Stimulated activated CD8-positive, alpha-beta memory T cell treated with anti-CD3 and anti-CD28 coated beads, Interleukin-7, amount 100 ng/mL, for 48 hours (primary cell): ENCODE measurements around the gene TLL2.

Experiments used
- DNase-seq, 2 donors: peaks; one replicate each; pipeline ENCODE4 v3.0.0-alpha.2; 2020; ENCODE audit warnings: low read depth in 1 of 2; ENCODE audit errors: extremely low read depth in 1 of 2

Gene TLL2

DNA sequence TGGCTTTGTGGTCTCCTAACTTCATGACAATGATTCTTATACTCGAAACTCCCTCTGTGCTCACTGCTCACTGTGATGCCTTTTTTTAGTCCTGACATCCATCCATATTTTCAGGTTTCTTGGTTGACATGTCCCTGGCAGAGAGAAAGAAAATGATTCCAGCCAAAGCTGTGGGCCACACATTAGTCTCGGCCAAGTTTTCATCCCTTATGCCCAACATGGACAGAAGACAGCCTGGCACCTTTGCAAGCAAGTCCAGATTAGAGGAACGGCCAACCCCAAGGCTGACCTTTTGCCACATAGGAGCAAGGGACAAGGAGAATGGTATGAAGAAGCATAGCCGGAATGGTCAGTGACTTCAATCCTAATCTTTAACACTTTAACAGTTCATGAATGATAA is 146.3 kb downstream of the TLL2 start:
- no peak for DNase-seq

DNA sequence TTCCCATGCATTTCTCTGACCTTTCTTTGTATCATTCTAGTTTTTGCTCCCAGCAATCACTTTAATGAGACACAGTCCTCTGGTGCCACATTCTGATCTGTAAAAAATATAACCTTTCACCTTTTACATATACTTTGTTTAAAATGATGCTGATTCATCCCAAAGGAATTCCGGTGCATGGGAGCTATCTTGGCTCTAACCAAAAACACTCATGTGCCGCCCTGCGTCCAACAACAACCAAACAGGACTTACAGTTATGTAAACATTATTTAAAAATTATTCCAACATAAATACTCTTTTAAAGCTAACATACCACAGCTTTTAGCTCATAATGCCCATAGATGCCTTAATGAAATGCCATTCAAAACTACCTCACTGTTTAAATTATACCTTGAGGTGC is 147.2 kb downstream of the TLL2 start:
- no peak for DNase-seq

DNA sequence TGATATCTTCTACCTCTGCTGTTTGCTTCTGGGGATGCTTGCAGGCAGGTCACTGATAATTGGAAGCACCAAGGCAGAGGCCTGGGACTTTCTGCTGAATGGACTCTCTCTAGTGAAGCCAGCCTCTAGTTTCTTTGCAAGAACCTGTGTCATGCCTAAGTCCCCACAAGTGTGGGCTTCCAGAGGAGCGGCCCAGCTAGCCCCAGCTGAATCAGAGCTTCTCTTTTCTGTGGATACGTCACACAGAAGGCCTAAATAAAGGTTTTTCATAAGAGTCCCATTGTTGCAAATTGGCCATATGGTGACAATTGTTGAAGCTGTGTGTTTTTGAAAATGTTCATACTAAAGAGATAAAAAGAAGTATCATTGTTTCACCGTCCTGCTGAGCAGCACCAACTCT is 148.2 kb downstream of the TLL2 start:
- DNase-seq: no peak

DNA sequence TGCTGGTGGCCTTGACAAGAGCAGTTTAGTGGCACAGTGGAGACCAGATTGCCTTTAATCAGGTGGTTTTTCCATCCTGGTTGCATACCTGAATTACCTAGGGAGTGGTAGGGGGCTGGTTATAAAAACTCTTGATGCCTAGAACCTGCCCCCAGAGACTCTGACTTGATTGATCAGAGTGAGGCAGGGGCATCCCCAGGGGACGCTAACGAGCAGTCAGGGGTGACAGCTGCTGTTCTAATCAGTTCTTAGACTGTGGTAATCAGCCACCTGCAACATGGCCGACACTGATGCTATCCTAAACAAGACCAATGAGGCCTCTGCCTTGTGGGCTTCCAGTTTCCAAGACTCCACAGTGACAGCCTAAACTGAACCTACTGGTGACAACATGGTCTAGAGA is 153.0 kb downstream of the TLL2 start:
- no peak for DNase-seq

DNA sequence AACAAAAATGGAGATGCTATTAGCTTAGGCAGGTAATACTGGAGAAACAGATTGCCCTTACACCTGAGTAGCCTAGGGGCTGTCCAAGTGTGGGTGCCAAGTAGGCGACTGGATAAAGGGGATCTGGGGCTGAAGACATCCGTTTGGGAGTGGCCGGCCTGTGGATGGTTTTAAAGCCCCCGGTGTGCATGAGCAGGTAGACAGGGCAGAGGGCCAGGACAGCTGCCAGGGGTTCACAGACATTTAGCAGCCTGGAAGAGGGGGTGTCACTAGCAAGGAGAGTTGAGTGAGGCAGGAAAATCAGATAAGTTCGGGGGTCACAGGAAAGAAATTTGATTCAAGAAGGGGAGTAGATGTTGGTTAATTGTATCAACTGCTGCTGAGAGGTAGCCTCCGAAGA is 153.4 kb downstream of the TLL2 start:
- no peak for DNase-seq

DNA sequence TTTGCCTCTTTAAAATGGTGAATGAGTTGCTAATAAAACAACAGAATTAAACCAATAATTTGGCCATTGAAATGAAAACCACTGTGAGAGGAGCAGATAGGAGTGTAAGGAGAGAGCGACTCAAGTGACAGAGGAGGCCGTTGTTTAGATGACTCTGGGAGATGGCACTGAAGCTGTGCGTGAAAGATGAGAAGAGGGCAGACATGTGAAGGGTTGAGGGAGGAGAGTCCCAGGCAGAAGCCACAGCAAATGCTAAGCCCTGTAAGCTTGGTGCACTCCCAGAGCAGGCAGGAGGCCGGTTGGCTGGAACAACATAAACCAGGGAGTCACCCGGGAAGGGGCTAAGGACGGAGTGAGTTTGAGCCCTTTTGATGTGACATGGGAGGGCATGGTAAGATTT is 154.1 kb downstream of the TLL2 start:
- DNase-seq: no peak

DNA sequence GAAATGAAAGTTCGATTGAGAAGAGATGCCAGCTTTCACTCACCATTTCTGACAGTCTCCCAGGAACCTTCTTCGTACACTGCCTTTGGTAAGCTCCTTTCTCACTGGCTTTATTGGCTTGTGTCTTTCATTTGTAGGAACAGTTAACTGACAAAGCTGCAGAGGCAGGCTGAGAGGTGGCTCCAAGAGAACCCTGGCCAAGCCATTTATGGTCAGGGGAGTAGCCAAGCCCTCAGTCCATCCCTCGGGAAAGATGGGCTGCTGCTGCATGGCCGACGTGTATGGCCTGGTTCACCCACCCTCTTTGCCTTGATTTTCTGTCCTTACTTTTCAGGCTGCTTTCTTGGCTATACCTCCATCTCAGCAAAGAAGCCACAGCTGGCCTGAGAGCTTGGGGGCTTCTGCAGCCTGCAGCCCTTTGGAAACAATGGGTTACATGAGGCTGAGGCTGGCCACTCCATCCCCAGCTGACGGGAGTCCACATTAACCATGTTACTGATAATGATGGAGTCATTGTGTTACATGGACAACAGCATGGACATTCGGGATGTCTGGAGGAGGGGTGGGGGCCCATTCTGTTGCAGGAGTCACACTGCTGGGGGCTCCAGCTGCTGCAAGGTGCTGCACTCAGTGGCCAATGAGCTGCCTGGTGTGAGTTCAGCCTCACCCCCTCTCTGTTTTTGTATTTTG is 154.7 kb downstream of the TLL2 start, which contains the start of gene OPALIN:
Gene OPALIN, minus strand, starts transcription at position 152 of the 690 bp plus-strand sequence. Its CDS starts 106 bp downstream, at position 46.
- DNase-seq: no peak

DNA sequence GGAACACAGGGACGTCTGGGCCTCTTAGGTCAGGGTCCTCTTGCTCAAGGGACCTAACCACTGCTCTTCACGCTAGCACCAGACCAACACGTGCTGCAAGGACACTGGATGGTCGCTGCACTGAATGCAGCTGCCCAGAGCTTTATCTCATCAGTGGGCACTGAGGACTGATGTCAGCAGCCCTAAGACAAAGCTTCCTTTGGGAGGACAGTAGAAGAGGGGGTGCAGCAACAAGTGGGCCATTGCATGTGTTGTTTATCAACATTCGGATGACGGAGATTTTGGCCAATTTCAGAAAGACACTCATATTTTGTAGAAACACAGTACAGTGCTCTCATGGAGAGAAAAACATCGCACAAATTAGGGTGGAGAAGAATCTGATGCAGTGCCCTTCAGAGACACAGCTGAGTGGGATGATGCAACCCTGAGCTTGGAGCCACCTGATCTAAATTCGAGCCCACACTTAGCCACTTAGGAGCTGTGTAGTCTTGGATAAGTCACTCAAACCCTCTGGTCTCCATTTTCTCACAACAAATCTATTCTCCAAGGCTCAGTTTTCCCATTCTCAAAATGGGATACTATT is 156.6 kb downstream of the TLL2 start:
- no peak for DNase-seq

DNA sequence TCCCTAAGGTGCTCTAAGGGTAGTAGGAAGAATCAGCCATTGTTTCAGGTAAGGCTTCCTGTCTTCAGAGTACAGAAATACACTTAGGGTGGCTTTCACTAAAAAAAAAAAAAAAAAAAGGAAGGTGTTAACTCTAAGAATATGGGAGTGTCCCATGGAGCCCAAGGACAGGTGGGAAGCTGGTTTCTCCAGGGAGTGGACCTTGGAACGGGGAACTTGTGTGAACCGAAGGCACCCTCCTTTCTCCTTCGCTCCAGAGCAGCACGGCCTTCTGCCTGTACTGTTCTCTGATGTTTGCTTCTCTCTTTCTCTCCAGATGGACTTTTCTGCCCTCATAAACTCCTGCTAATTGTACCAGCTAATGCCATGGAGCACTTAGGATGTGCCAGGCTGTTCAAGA is 161.1 kb downstream of the TLL2 start:
- DNase-seq: no peak

DNA sequence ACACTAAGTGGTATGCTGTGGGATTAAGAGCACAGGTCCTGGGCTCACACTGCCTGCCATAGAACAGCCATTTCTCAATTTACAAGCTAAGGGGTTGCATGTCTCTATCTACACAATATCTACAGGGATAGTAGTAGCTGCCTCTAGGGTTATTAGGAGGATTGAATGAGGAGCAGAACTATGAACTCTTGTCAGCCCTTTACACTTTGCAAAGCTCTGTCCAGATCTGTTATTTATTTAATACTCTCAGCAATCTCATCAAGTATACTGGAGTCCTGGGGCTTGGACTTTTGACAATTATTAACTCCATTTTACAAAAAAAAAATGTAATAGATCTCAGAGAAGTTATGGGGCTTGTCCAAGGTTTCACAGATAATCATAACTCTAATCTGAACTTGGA is 161.7 kb downstream of the TLL2 start:
- no peak for DNase-seq

DNA sequence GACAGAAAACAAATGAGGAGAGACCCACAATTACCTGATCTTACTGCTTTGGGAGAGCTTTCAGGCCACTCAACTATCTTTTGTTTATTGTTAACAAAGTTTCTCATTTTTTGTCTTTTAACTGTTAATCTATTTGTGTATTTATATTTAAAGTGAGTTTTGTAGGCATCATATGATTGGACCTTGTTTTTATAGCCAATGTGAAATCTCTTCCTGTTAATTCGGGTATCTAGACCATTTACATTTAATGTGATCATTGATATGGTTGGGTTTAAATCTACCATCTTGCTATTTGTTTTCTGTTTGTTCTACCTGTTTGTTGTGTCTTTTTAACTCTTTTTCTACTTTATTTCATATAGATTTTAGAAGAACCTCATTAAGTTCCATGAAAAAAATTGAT is 167.4 kb downstream of the TLL2 start:
- no peak for DNase-seq

DNA sequence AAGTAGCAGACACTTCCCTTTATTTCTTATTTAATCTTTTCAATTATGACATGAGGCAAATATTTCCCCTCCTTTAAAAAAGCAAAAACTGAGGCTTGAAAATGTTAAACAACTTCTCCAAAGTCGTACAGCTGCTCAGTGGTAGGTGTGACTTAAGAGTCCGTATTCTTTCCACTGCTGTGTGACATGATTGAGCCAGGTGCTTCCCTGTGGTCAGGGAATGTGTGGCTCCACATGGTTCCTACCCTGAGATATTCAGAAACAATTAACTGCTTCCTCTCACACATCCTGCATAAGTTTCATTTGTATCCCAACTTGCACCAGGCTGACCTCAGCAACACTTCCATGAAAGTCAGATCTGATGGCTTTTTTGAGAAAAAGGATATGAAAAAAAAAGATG is 168.5 kb downstream of the TLL2 start:
- DNase-seq: no peak

DNA sequence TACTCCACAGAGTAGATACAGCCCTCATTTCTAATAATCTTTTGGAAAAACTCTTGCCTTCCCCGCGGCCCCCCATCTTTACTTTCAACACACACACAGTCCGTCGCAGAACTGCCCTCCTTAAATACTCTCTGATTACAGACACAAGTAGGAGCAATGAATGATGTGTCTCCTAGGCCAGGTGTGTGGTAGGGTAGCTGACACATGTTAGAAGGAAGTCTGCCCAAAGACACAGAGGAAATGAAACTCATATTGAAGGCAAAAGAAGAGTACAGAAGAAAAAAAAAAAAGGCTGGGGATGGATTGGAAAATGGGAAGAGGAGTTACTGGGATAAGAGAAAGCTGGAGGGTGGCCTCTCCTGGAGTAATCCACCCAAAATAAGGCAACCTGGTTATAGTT is 169.5 kb downstream of the TLL2 start:
- DNase-seq: no peak

DNA sequence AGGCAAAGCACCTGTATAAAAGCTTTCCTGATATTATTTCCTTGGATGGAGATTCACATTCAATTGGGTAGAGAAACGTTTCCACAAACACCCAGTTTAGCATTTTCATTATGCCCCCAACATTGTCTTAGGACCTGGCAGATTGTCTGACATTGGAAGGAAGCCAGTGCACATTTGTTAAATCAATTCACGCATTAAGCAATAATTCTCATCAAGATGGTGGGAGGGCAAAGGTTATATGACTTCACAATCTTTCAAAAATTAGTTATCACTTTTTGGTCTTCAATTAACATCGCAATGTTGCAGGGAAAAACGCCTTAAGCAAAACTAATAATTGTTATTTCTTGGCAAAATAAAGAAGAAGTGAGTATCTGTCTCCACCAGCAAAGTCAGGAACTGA is 171.3 kb downstream of the TLL2 start:
- DNase-seq: no peak

DNA sequence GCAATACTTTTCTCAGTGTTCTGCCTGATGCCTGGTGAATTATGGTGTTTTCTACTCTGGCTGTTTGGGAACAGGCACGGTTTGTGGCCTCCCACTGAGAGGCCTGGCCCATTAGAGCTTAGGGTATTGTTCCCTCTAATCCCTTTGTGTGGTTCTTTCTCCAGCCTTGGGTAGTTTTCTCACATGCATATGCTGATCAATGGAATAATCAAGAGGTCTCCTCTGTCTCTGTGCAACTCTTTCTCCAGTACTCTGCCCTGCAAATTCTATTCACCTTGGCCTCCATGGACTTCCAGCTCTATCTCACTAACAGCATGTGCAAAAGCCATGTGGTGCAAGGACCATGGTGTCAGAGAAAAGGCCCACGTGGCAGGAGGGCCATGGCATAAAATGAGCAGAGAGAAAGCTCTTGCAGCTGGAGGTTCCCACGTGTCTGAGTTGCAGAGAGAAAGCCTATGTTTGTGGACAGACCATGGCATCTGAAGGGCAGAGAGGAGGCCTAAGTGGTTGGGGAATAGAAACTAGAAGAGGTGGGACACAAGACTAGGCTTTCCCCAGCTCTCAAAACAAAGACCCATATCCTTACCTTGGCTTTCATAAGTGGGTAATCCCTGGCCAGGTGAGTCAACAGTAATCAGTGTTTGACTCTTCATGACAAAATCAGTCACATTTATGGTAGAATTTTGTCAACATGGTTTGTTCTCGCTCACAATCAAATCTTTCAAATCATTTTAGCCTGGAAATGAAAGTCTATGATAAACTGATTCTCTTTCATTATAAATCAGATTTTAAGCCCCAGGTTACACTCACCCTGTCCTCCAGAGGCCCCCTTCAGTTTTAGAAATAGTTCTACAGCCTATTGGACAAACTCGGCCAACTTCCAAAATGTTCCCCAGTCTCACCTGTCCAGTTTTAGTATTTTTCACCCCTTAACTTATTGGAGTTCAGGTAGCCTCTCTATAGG is 172.2 kb downstream of the TLL2 start:
- DNase-seq: peak in 1 of 2 donors; percentile 6

DNA sequence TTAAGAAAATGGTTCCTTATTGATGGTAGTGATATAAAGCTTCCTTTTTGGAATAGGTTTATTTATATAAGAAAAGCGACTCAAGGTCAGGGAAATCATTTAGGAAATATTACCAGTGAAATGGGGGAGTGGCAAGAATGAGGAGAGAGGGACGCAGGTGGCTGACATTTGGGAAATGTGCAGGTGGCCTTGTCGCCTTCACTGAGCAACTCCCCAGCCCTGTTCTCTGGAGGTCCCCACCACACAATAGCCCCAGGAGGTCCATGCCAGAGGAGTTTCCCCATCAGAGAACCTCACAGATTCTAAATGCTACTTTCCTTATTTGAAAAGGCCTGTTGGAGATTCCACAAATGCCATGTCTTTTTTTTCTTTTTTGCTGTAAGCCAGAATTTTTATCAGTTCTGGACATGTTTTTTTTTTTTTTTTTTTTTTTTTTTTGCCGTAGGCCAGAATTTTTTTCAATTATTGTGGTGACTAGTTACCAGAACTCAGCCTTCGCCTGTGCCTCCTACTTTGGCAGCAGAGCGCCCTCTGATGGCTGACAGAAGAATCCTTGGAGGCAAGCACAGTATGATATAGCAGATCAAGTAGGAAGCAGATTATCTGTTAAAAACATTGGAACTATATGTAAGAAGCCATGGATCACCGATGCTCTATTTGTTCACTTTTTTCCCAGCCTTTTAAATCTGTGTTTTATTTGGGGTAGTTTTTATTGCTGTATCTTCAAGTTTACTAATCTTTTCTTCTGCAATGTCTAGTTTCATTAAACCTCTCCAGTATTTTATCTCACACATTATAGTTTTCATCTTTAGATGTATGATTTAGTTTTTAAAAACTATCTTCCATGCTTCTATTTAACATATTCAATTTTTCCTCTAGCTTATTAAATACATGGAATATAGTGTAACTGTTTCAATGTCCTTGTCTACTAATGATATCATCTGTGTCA is 173.5 kb downstream of the TLL2 start:
- peak; percentile 8 to 45 for DNase-seq

DNA sequence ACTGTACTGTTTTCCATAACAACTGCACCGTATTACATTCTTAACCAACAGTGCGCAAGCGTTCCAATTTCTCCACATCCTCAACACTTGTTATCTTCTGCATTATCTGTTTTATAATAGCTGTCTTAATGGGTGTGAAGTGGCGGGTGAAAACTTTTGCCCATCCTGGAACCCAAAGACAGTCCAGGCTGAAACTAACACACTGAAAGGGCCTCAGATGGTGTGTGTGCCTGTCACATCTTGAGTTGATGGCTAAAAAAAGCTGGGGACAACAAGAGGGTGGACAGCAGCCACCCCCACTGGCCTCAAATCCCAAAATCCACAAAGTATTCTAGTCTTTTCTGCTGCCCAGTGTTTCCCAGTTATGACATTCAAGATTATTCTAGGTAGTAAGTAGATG is 174.3 kb downstream of the TLL2 start:
- no peak for DNase-seq

DNA sequence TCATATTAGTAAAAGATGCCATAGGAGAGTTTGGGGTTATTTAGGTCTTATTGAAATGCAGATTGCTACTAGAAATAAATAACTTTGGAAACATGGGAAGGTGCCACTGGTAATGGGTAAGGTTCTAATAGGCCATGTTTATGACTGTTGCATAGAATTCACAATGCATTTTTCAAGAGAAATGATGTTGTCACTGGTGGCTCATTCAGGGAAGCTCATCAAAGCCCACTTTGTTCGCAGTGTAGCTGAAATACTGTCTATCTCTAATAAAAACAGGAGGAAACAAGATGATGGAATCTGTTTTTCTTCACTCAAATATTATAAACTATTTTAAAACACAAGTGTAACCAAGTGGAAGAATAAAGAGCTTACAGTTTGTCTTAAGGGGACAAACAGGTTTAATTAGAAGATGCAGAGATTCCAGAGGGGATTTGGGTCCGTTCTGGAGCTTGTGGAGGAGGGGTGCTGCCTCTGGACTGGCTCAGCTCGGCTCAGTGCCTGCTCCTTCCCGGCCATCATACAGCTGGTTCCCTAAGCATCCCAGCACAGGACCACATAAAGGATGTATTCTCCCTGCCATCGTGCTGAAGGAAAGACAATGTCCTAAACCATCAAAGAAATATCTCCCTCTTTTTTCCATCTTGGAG is 175.3 kb downstream of the TLL2 start:
- no peak for DNase-seq

DNA sequence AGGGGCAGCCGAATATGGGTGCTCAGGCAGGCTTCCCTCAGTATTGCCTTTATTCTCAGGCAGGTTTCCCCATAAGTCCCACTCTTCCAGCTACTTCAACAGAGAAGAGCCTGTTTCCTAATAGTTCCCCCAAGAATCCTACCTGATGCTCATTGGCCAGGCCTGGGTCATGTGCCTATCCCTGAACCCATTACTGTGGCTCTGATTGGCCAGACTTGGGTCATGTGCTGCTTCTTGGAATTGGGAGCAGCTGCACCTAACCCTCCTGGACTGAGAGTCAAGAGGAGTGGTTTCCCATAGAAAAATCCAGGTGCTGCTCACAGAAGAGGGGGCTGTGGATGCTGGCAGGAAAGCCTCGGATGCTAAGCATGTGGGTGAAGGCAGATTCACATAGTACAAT is 176.6 kb downstream of the TLL2 start:
- DNase-seq: no peak
